ENCODE data around the gene MUC6.
A peak's percentile ranks its signal among the peaks of the same experiment; 100 is the strongest.

The MUC6 gene

DNA sequence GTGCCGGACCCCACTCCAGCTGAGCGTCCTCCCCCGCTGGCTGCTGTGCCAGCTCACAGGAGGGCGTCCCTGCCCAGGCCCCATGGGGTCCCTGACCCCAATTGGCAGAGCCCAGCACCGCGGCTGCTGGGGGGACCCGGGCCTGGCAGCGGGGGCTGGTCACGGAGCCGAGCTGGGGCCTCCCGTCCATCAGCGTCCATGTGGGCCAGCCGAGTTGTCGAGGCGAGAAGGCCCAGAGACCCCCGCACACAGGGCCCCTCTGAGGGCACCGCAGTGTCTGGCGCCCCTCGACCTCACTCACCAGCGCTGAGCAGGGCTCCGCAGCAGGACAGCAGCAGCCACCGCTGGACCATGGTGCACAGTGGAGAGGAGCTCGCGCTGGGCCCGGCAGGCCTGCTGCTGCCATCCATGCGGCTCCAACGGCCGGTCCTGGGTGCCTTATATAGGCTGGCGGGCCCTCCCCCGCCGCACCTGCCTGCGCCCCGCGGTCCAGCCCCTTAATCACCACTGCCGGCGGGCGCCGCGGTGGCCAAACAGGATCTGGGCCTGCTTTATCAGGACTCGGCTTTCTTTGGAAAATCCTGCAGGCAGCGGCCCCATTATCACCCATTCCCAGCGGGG is at the start of gene MUC6:
Gene MUC6, minus strand, starts transcription at position 416 of the 621 bp plus-strand sequence. Its CDS starts 63 bp downstream, at position 353.
- no peak for DNase-seq (ENCODE audit: low read depth, low spot score)

DNA sequence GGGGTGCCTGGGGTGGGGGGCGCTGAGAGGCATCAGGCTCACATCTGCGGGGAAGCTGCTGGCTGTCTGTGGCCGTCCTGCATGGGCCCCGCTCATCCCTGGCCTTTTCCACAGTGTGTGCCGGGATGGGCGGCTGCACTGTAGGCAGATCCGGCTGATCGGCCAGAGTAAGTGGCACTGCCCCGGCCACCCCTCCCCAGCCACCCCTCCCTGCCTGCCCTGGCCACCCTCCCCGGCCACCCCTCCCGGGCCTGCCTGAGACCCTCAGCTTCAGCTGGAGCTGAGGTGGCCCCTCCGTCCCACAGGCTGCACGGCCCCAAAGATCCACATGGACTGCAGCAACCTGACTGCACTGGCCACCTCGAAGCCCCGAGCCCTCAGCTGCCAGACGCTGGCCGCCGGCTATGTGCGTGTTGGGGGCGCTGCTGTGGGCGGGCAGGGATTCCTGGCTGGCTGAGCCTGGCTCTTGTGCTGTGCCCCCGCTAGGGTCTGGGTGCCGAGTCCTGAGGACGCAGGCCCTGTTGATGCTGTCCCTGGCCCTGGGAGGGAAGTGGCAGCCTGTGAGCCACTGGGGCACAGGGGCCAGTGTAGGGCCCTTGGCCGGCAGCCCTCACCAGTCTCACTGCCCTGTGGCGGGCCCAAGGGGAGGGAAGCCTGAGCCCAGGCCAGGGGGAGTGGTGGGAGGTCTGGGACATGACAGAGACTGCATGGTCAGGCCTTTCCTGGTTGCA is 49.1 kb upstream of the MUC6 start:
- no peak for DNase-seq (ENCODE audit: low read depth, low spot score)

GRCh38 chr11:1084561-1085439 is 48.3 kb upstream of the MUC6 start:
- DNase-seq (ENCODE audit: low read depth, low spot score): no peak

DNA sequence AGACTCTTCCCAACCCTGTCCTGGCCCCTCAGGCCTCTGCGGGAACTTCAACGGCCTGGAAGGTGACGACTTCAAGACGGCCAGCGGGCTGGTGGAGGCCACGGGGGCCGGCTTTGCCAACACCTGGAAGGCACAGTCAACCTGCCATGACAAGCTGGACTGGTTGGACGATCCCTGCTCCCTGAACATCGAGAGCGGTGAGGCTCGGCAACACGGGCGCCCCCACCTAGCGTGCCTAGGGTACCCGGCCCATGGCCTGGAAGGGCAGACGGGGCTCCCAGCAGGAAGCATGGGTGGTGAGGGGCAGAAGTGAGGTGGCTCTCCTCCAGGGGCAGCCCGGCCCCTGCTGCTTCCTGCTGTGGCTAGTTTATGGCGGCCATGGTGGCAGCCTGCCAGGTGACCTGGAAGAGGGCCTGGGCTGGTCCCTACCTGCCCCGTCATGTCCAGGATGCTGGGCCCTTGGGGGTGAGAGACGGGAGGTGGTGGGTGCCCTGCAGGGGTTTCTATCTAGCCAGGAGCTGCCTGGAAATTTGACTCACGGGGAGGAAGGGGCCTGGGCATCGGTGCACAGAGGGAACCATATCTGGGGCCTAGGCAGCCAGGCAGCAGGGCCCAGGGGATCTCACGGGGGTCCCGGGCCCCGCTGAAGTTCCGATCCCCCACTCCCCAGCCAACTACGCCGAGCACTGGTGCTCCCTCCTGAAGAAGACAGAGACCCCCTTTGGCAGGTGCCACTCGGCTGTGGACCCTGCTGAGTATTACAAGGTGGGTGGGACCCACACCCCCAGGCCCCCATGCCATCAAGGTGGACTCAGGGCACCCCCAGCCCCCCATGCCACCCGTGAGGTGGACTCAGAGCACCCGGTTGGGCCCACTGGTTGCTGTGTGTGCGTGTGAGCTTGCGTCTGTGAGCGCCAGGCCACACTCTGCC is 47.4 kb upstream of the MUC6 start:
- no peak for DNase-seq (ENCODE audit: low read depth, low spot score)

- no peak for DNase-seq (ENCODE audit: low read depth, low spot score)
Observed at GRCh38 chr11:1082728-1083620, 46.5 kb upstream of the MUC6 start.

DNA sequence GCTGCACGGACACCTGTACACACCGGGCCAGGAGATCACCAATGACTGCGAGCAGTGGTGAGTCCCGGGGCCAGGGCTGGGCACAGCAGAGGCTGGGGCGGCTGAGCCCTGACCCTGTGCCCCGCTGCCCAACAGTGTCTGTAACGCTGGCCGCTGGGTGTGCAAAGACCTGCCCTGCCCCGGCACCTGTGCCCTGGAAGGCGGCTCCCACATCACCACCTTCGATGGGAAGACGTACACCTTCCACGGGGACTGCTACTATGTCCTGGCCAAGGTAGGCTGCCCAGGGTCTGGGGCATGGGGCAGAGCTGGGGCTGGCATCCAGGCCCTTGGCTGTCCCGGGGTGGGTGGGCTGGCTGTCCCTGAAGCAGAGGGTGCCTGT is 45.8 kb upstream of the MUC6 start:
- DNase-seq (ENCODE audit: low read depth, low spot score): no peak

DNA sequence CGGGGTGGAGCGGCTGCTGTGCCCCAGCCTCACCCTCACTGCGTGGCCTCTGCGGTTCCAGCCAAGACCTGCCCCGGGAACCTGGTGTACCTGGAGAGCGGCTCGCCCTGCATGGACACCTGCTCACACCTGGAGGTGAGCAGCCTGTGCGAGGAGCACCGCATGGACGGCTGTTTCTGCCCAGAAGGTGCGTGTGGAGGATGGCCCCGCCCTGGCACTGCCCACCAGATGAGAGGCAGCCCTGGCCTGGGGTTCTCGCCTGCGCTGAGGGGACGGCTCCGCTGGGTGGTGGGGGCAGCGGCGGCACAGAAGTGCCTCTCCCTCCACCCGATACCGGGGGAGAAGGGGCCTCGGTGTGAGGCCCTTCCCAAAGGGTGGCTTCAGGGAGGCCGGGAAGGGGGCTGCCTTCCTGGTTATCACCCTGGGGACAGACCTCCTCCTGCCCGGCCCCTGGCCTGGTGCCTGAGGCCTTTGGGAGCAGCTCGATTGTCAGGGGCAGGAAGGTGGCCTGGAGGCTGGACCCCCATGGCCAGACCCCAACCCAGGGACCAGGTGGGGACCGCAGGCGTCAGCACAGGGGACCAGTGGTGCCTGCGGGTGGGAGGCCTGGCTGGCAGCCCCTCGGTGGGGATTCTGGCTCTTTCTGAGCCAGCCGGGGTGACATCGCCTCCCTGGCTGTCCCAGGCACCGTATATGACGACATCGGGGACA is 45.2 kb upstream of the MUC6 start:
- no peak for DNase-seq (ENCODE audit: low read depth, low spot score)

GRCh38 chr11:1078191-1078601 is 41.7 kb upstream of the MUC6 start:
- peak; percentile 39 for DNase-seq (ENCODE audit: low read depth, low spot score)

- DNase-seq (ENCODE audit: low read depth, low spot score): peak; percentile 55
Observed at GRCh38 chr11:1077417-1078119, 41.0 kb upstream of the MUC6 start.

DNA sequence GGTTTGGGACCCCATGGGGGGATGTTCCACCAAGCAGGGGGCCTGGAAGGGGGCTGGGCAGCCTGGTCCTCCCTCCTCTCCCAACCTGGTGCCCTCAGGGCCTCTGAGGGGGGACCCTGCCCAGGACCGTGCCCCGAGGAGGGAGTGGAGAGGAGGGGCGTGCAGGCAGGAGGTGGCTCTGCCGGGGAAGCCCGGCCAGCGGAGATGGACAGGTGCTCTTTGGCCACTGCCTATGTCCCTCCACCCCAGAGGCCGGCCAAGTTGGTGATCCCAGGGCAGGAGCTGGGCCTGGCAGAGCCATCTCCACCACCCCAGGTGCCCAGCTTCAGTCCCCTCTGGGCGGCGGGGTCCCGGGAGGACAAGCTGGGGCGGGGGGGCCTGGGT is 40.5 kb upstream of the MUC6 start:
- no peak for DNase-seq (ENCODE audit: low read depth, low spot score)

- no peak for DNase-seq (ENCODE audit: low read depth, low spot score)
Observed at GRCh38 chr11:1076061-1076665, 39.6 kb upstream of the MUC6 start.

DNA sequence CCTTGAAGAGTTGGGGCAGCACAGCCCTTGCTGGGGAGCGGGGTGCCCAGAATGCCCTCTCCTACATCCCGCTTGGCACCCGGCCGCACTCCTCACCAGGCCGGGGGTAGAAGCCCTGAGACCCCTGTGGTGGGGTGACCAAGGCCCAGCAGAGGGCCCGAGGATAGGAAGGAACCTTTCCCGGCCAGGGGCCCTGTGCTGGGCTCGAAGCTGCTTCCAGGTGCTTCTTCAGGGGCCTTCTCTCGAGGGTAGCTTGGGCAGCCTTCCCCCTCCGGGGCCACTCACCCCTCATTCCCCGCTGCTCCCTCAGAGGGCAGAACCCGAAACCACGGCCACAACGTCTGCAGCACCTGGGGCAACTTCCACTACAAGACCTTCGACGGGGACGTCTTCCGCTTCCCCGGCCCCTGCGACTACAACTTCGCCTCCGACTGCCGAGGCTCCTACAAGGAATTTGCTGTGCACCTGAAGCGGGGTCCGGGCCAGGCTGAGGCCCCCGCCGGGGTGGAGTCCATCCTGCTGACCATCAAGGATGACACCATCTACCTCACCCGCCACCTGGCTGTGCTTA is 38.9 kb upstream of the MUC6 start:
- no peak for DNase-seq (ENCODE audit: low read depth, low spot score)

GRCh38 chr11:1074244-1075221 is 38.0 kb upstream of the MUC6 start, which contains the start of gene MUC2:
Gene MUC2, plus strand, starts transcription at chr11:1074874.
- DNase-seq (ENCODE audit: low read depth, low spot score): no peak

GRCh38 chr11:1073851-1074243 is 37.3 kb upstream of the MUC6 start:
- DNase-seq (ENCODE audit: low read depth, low spot score): no peak

DNA sequence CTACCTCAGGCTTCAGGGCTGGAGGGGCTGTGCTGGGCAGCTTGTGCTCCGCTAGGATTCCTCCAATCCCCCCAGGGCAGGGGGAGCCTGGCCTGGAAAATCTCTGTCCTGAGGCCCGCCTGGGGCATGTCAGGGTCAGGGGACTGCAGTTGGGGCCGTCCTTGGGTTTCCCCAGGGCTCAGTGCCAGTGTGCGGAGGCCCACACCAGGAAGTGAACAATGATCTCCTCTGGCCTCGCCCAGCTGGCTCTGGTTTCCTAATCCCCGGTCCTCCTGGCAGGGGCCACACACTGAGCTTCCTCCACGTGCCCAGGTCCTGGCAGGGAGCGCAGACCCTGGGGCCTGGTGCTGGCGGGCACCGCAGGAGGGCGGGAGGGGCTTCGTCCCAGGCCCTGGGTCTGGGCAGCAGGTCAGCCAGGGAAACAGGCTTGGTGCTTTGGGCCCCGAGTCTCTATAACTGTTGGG is 36.8 kb upstream of the MUC6 start:
- no peak for DNase-seq (ENCODE audit: low read depth, low spot score)

DNA sequence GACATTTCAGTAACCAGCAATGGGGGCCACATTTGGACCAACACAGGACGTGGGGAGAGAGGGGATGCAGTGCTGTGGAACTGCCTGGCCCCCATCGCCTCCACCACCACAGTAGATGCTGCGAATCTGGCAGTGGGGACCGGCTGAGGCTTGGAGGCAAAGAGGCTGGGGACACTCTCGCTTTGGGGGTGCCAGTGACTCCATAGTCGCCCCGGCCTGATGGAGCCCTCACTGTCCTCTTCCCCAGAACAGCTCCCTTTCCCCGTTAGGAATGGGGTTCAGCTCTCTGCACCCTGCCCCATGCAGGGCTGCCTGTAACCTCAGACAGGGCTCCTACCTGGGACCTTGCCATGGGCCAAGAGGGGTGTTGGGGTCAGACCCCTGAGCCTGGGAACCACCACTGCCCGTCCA is 36.3 kb upstream of the MUC6 start:
- no peak for DNase-seq (ENCODE audit: low read depth, low spot score)
